Memory B cell (primary cell): ENCODE measurements around the gene BBS9.

Experiments used
- ATAC-seq: fragments of 150-1000 bp; cut with Tn5 transposase; 2 replicates; pipeline ENCODE4 v1.10.0; 2021; ENCODE audit warnings: low read depth, mild to moderate bottlenecking, moderate library complexity
- DNase-seq, 2 donors: peaks; one replicate each; pipeline ENCODE4 v3.0.0; 2022; ENCODE audit warnings: low spot score in 2 of 2
- H3K27ac Mint-ChIP-seq: one replicate; pipeline ENCODE4 v1.8.0; 2022; ENCODE audit warnings: mild to moderate bottlenecking, moderate library complexity, mixed read lengths
- H3K27me3 Mint-ChIP-seq: one replicate; pipeline ENCODE4 v1.8.0; 2022; ENCODE audit warnings: mixed read lengths
- H3K36me3 Mint-ChIP-seq: one replicate; pipeline ENCODE4 v1.8.0; 2022; ENCODE audit warnings: mild to moderate bottlenecking, mixed read lengths
- H3K4me1 Mint-ChIP-seq: one replicate; pipeline ENCODE4 v1.8.0; 2022; ENCODE audit warnings: mixed read lengths
- H3K4me3 Mint-ChIP-seq: one replicate; pipeline ENCODE4 v1.8.0; 2022; ENCODE audit warnings: mild to moderate bottlenecking, moderate library complexity, mixed read lengths
- H3K9me3 Mint-ChIP-seq: one replicate; pipeline ENCODE4 v1.8.0; 2022; ENCODE audit warnings: mixed read lengths

The BBS9 gene

GRCh38 chr7:33589911-33590310 lies 460.5 kb downstream of the BBS9 start:
- no peaks in the 10 kb centered on the region for H3K9me3 Mint-ChIP-seq
- no peak overlapping the region for H3K27ac Mint-ChIP-seq
- no peak for DNase-seq
- no peaks in the 10 kb centered on the region for H3K27me3 Mint-ChIP-seq
- peaks cover 5% of the 10 kb centered on the region for H3K4me1 Mint-ChIP-seq
- no peak for ATAC-seq
- no peak overlapping the region for H3K4me3 Mint-ChIP-seq
- peaks cover 3% of the 10 kb centered on the region for H3K36me3 Mint-ChIP-seq

GRCh38 chr7:33590916-33591315 lies 461.6 kb downstream of the BBS9 start:
- Mint-ChIP-seq H3K9me3 (no peaks in the 10 kb centered on the region), H3K36me3 (peaks cover 7% of the 10 kb centered on the region)

GRCh38 chr7:33591490-33591889 lies 462.1 kb downstream of the BBS9 start:
- peaks cover 7% of the 10 kb centered on the region for H3K36me3 Mint-ChIP-seq
- no peak for ATAC-seq
- no peak overlapping the region for H3K4me3 Mint-ChIP-seq

More at GRCh38 chr7:33590916-33591315, 461.6 kb downstream of the BBS9 start:
- ATAC-seq (no peak), DNase-seq (no peak)
- H3K27me3 Mint-ChIP-seq, result no peaks in the 10 kb centered on the region
- H3K4me3 Mint-ChIP-seq, result no peak overlapping the region
- H3K4me1 Mint-ChIP-seq, result peaks cover 5% of the 10 kb centered on the region
- no peak overlapping the region for H3K27ac Mint-ChIP-seq

GRCh38 chr7:33592718-33593117 lies 463.4 kb downstream of the BBS9 start:
- H3K4me1 Mint-ChIP-seq, result peaks cover 5% of the 10 kb centered on the region
- H3K27me3 Mint-ChIP-seq, result no peaks in the 10 kb centered on the region
- no peak overlapping the region for H3K4me3 Mint-ChIP-seq
- no peak for ATAC-seq
- no peaks in the 10 kb centered on the region for H3K9me3 Mint-ChIP-seq
- DNase-seq, result no peak
- H3K27ac Mint-ChIP-seq, result no peak overlapping the region
- H3K36me3 Mint-ChIP-seq, result peaks cover 7% of the 10 kb centered on the region

More at GRCh38 chr7:33591490-33591889, 462.1 kb downstream of the BBS9 start:
- H3K4me1 Mint-ChIP-seq, result peaks cover 5% of the 10 kb centered on the region
- H3K27me3 Mint-ChIP-seq, result no peaks in the 10 kb centered on the region
- DNase-seq, result no peak
- no peak overlapping the region for H3K27ac Mint-ChIP-seq
- no peaks in the 10 kb centered on the region for H3K9me3 Mint-ChIP-seq

- ATAC-seq, result no peak
- Mint-ChIP-seq H3K4me1 (peaks cover 5% of the 10 kb centered on the region), H3K9me3 (no peaks in the 10 kb centered on the region), H3K4me3 (no peak overlapping the region), H3K27ac (no peak overlapping the region), H3K36me3 (peaks cover 7% of the 10 kb centered on the region), H3K27me3 (no peaks in the 10 kb centered on the region)
- DNase-seq, result no peak
Observed at GRCh38 chr7:33593611-33594010, 464.2 kb downstream of the BBS9 start.

GRCh38 chr7:33596686-33597085 lies 467.3 kb downstream of the BBS9 start:
- no peak overlapping the region for H3K27ac Mint-ChIP-seq
- ATAC-seq (no peak), DNase-seq (no peak)
- no peaks in the 10 kb centered on the region for H3K9me3 Mint-ChIP-seq
- H3K36me3 Mint-ChIP-seq, result peaks cover 8% of the 10 kb centered on the region
- H3K4me3 Mint-ChIP-seq, result no peak overlapping the region
- no peaks in the 10 kb centered on the region for H3K27me3 Mint-ChIP-seq
- peaks cover under 1% of the 10 kb centered on the region for H3K4me1 Mint-ChIP-seq

- no peak overlapping the region for H3K4me3 Mint-ChIP-seq
- ATAC-seq, result no peak
- no peak overlapping the region for H3K27ac Mint-ChIP-seq
- H3K9me3 Mint-ChIP-seq, result no peaks in the 10 kb centered on the region
- DNase-seq, result no peak
- H3K36me3 Mint-ChIP-seq, result peaks cover 10% of the 10 kb centered on the region
- no peaks in the 10 kb centered on the region for H3K27me3 Mint-ChIP-seq
- no peaks in the 10 kb centered on the region for H3K4me1 Mint-ChIP-seq
Observed at GRCh38 chr7:33597181-33597580, 467.8 kb downstream of the BBS9 start.

- Mint-ChIP-seq H3K27ac (no peak overlapping the region), H3K4me1 (no peaks in the 10 kb centered on the region), H3K27me3 (no peaks in the 10 kb centered on the region), H3K36me3 (peaks cover 10% of the 10 kb centered on the region), H3K4me3 (no peak overlapping the region), H3K9me3 (no peaks in the 10 kb centered on the region)
- DNase-seq (no peak), ATAC-seq (no peak)
Observed at GRCh38 chr7:33601101-33601500, 471.7 kb downstream of the BBS9 start.

GRCh38 chr7:33601884-33602283 lies 472.5 kb downstream of the BBS9 start:
- Mint-ChIP-seq H3K9me3 (no peaks in the 10 kb centered on the region), H3K36me3 (peaks cover 14% of the 10 kb centered on the region), H3K4me3 (no peak overlapping the region), H3K27me3 (no peaks in the 10 kb centered on the region), H3K27ac (no peak overlapping the region), H3K4me1 (no peaks in the 10 kb centered on the region)
- DNase-seq (no peak), ATAC-seq (no peak)

GRCh38 chr7:33604056-33604455 lies 474.7 kb downstream of the BBS9 start:
- no peak for DNase-seq
- Mint-ChIP-seq H3K27ac (no peak overlapping the region), H3K4me3 (no peak overlapping the region), H3K9me3 (no peaks in the 10 kb centered on the region), H3K27me3 (no peaks in the 10 kb centered on the region), H3K36me3 (peaks cover 22% of the 10 kb centered on the region), H3K4me1 (no peaks in the 10 kb centered on the region)
- no peak for ATAC-seq

GRCh38 chr7:33610918-33611317 lies 481.6 kb downstream of the BBS9 start:
- Mint-ChIP-seq H3K27ac (no peak overlapping the region), H3K4me3 (no peak overlapping the region), H3K4me1 (no peaks in the 10 kb centered on the region), H3K9me3 (no peaks in the 10 kb centered on the region), H3K27me3 (no peaks in the 10 kb centered on the region), H3K36me3 (peaks cover 28% of the 10 kb centered on the region)
- ATAC-seq (no peak), DNase-seq (no peak)

- Mint-ChIP-seq H3K4me3 (no peak overlapping the region), H3K27ac (no peak overlapping the region), H3K36me3 (peaks cover 26% of the 10 kb centered on the region), H3K4me1 (no peaks in the 10 kb centered on the region), H3K9me3 (peaks cover under 1% of the 10 kb centered on the region), H3K27me3 (no peaks in the 10 kb centered on the region)
- DNase-seq (no peak), ATAC-seq (no peak)
Observed at GRCh38 chr7:33612442-33612841, 483.1 kb downstream of the BBS9 start.

GRCh38 chr7:33614357-33615117 lies 485.2 kb downstream of the BBS9 start:
- no peak for DNase-seq

GRCh38 chr7:33616752-33617151 lies 487.4 kb downstream of the BBS9 start:
- H3K36me3 Mint-ChIP-seq, result peaks cover 23% of the 10 kb centered on the region

More at GRCh38 chr7:33614357-33615117, 485.2 kb downstream of the BBS9 start:
- H3K27me3 Mint-ChIP-seq, result no peaks in the 10 kb centered on the region
- no peak for ATAC-seq
- H3K27ac Mint-ChIP-seq, result no peak overlapping the region
- H3K9me3 Mint-ChIP-seq, result peaks cover 9% of the 10 kb centered on the region
- no peaks in the 10 kb centered on the region for H3K4me1 Mint-ChIP-seq
- no peak overlapping the region for H3K4me3 Mint-ChIP-seq
- peaks cover 22% of the 10 kb centered on the region for H3K36me3 Mint-ChIP-seq

GRCh38 chr7:33619264-33619663 lies 489.9 kb downstream of the BBS9 start:
- ATAC-seq (no peak), DNase-seq (no peak)
- Mint-ChIP-seq H3K9me3 (peaks cover 19% of the 10 kb centered on the region), H3K27me3 (no peaks in the 10 kb centered on the region), H3K4me1 (no peaks in the 10 kb centered on the region), H3K27ac (no peak overlapping the region), H3K36me3 (peaks cover 18% of the 10 kb centered on the region), H3K4me3 (no peak overlapping the region)

More at GRCh38 chr7:33616752-33617151, 487.4 kb downstream of the BBS9 start:
- Mint-ChIP-seq H3K4me3 (no peak overlapping the region), H3K27ac (no peak overlapping the region), H3K4me1 (no peaks in the 10 kb centered on the region), H3K9me3 (peaks cover 19% of the 10 kb centered on the region), H3K27me3 (no peaks in the 10 kb centered on the region)
- ATAC-seq (no peak), DNase-seq (no peak)
